ENCODE results near the gene INPP1. TPM values are rescaled to one million over a fixed set of nuclear protein-coding genes. Genes with fewer than 3 reads are reported as not detected.
A peak's percentile ranks its signal among the peaks of the same experiment; 100 is the strongest.
"Not testable (repeated sequence)": the region's sequence is repeated elsewhere in the genome, so short reads cannot be mapped to it uniquely, and the experiment has no call there.

INPP1 gene
- total RNA-seq (11.1 and 13.0 TPM in 2 replicates), polyA plus RNA-seq (16.1 and 18.6 TPM in 2 replicates)

GRCh38 chr2:190343536-190344275 is at the start of gene INPP1:
Gene INPP1, plus strand, starts transcription at chr2:190343589. Its CDS starts 16,514 bp downstream, at chr2:190360103.
- Histone ChIP-seq H3K4me3 (peak within 1 kb of the TSS; percentile 64), H3K36me3 (replicated peaks; ENCODE audit: insufficient read depth, low read depth) (no peaks in the 10 kb centered on the region), H3K4me1 (ENCODE audit: insufficient read depth) (no peaks in the 10 kb centered on the region), H2AFZ (peak within 1 kb of the TSS; percentile 97), H3K27me3 (no peaks in the 10 kb centered on the region), H3K9me3 (ENCODE audit: low read depth) (no peaks in the 10 kb centered on the region), H3K27ac (peak within 1 kb of the TSS; percentile 96), H4K20me1 (ENCODE audit: insufficient read depth, poor library complexity, severe bottlenecking) (no peaks in the 10 kb centered on the region), H3K79me2 (peaks cover 34% of the 10 kb centered on the region), H3K9me2 (replicated peaks; ENCODE audit: insufficient read depth) (no peaks in the 10 kb centered on the region), H3K4me2 (peak within 1 kb of the TSS; percentile 91)
- 2% methylated on average over 83 of the region's 99 CpGs for WGBS (ENCODE audit: low lambda C conversion rate, missing lambda C conversion rate)
- TF ChIP-seq EZH2phosphoT487 (IDR thresholded peaks at IDR 0.05; ENCODE audit: low read depth, severe bottlenecking, unreplicated experiment) (no peak), EZH2 (IDR thresholded peaks at IDR 0.05; ENCODE audit: borderline replicate concordance) (no peak), CTCF (IDR thresholded peaks at IDR 0.05; ENCODE audit: poor library complexity) (no peak)
- peak; percentile 75 for DNase-seq (ENCODE audit: low spot score)

DNA sequence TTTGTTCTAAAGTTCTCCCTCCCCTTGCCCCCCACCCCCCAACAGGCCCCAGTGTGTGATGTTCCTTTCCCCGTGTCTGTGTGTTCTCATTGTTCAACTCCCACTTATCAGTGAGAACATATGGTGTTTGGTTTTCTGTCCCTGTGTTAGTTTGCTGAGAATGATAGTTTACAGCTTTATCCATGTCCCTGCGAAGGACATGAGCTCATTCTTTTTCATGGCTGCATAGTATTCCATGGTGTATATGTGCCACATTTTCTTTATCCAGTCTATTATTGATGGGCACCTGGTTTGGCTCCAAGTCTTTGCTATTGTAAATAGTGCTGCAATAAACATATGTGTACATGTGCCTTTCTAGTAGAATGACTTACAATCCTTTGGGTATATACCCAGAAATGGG is 45.5 kb upstream of the INPP1 start:
- not testable (repeated sequence) for H3K4me1 ChIP-seq (ENCODE audit: insufficient read depth)
- WGBS (ENCODE audit: low lambda C conversion rate, missing lambda C conversion rate) = 100% methylated on average over 2 of the region's 2 CpGs

GRCh38 chr2:190301032-190301431 is 42.4 kb upstream of the INPP1 start:
- DNase-seq (ENCODE audit: low spot score) = no peak
- peaks cover 23% of the 10 kb centered on the region for H3K79me2 ChIP-seq
- no peak for TF ChIP-seq EZH2phosphoT487 (IDR thresholded peaks at IDR 0.05; ENCODE audit: low read depth, severe bottlenecking, unreplicated experiment)
- TF ChIP-seq CTCF (IDR thresholded peaks at IDR 0.05; ENCODE audit: poor library complexity) = no peak
- TF ChIP-seq EZH2 (IDR thresholded peaks at IDR 0.05; ENCODE audit: borderline replicate concordance) = no peak

More for the DNA sequence above, 45.5 kb upstream of the INPP1 start:
- not testable (repeated sequence) for H3K4me3 ChIP-seq; H3K4me2 ChIP-seq; H3K9me2 ChIP-seq (replicated peaks; ENCODE audit: insufficient read depth); H3K9me3 ChIP-seq (ENCODE audit: low read depth); H3K36me3 ChIP-seq (replicated peaks; ENCODE audit: insufficient read depth, low read depth); H4K20me1 ChIP-seq (ENCODE audit: insufficient read depth, poor library complexity, severe bottlenecking); H2AFZ ChIP-seq; DNase-seq (ENCODE audit: low spot score); H3K27me3 ChIP-seq; H3K27ac ChIP-seq
- H3K79me2 ChIP-seq = peaks cover 21% of the 10 kb centered on the region

DNA sequence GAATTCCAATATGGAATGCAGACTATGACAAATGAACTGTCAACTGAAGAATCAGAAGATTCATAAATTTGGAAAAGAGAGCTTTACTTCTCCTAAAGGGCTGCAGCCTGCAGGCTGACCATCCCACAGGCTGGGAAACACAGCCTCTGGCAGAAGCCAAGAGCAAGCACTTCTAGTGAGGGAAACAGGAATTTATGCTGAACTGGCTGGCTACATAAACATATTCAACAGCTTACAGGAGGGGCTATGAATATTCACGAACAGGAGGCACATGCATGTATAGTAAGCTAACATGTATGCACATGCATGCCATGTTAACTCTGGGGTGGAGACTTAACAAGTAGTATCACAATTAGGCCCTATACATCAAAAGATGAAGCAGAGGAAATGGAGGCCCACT is 41.3 kb upstream of the INPP1 start:
- no peak overlapping the region for H2AFZ ChIP-seq
- no peak for TF ChIP-seq EZH2 (IDR thresholded peaks at IDR 0.05; ENCODE audit: borderline replicate concordance)
- no peak for TF ChIP-seq EZH2phosphoT487 (IDR thresholded peaks at IDR 0.05; ENCODE audit: low read depth, severe bottlenecking, unreplicated experiment)
- no peak for TF ChIP-seq CTCF (IDR thresholded peaks at IDR 0.05; ENCODE audit: poor library complexity)
- no peak overlapping the region for H3K4me3 ChIP-seq
- 100% methylated on average over 1 of the region's 1 CpG for WGBS (ENCODE audit: low lambda C conversion rate, missing lambda C conversion rate)
- H3K9me3 ChIP-seq (ENCODE audit: low read depth) = no peaks in the 10 kb centered on the region
- no peak overlapping the region for H3K4me2 ChIP-seq
- no peaks in the 10 kb centered on the region for H3K27me3 ChIP-seq
- no peaks in the 10 kb centered on the region for H3K36me3 ChIP-seq (replicated peaks; ENCODE audit: insufficient read depth, low read depth)
- H4K20me1 ChIP-seq (ENCODE audit: insufficient read depth, poor library complexity, severe bottlenecking) = no peaks in the 10 kb centered on the region
- no peak for DNase-seq (ENCODE audit: low spot score)
- no peaks in the 10 kb centered on the region for H3K4me1 ChIP-seq (ENCODE audit: insufficient read depth)
- H3K9me2 ChIP-seq (replicated peaks; ENCODE audit: insufficient read depth) = no peaks in the 10 kb centered on the region
- peaks cover 25% of the 10 kb centered on the region for H3K79me2 ChIP-seq
- no peak overlapping the region for H3K27ac ChIP-seq

More at GRCh38 chr2:190301032-190301431, 42.4 kb upstream of the INPP1 start:
- Histone ChIP-seq H3K9me2 (replicated peaks; ENCODE audit: insufficient read depth) (no peaks in the 10 kb centered on the region), H3K9me3 (ENCODE audit: low read depth) (no peaks in the 10 kb centered on the region), H3K4me2 (no peak overlapping the region), H3K36me3 (replicated peaks; ENCODE audit: insufficient read depth, low read depth) (no peaks in the 10 kb centered on the region), H3K27ac (no peak overlapping the region), H2AFZ (no peak overlapping the region), H3K4me3 (no peak overlapping the region), H4K20me1 (ENCODE audit: insufficient read depth, poor library complexity, severe bottlenecking) (no peaks in the 10 kb centered on the region), H3K4me1 (ENCODE audit: insufficient read depth) (no peaks in the 10 kb centered on the region), H3K27me3 (no peaks in the 10 kb centered on the region)
